Lung microvascular endothelial cell (primary cell): ENCODE data around the gene LSM14A. TPM values are rescaled to one million over a fixed set of nuclear protein-coding genes. Genes with fewer than 3 reads are reported as not detected.

ENCODE experiments used
- DNase-seq, 2 donors: peaks; one replicate each; pipeline versions ENCODE4 v3.0.0 to v3.0.0-alpha.2; 2010; ENCODE audit warnings: low read depth in 2 of 2
- total RNA-seq: library from RNA; depleted of rRNA; stranded (reverse); fragments of >200 nt; gene quantifications from 2 replicates; pipeline ENCODE4 v1.2.1, GENCODE V29; 2014

Gene LSM14A
- total RNA-seq, 1 donor from 2014 or later = 131 TPM

GRCh38 chr19:34254698-34255432 is 82.6 kb downstream of the LSM14A start:
- DNase-seq = peak; percentile 34 to 60

GRCh38 chr19:34255546-34255945 is 83.2 kb downstream of the LSM14A start:
- DNase-seq = no peak

GRCh38 chr19:34256835-34257558 is 84.7 kb downstream of the LSM14A start:
- no peak for DNase-seq

GRCh38 chr19:34257559-34257924 is 85.2 kb downstream of the LSM14A start:
- no peak for DNase-seq

- DNase-seq = peak in 1 of 2 donors; percentile 41
Observed at GRCh38 chr19:34259367-34260095, 87.2 kb downstream of the LSM14A start.

- no peak for DNase-seq
Observed at GRCh38 chr19:34260771-34261173, 88.5 kb downstream of the LSM14A start.

- no peak for DNase-seq
Observed at GRCh38 chr19:34261334-34262109, 89.2 kb downstream of the LSM14A start.

GRCh38 chr19:34263745-34264237 is 91.5 kb downstream of the LSM14A start:
- no peak for DNase-seq

GRCh38 chr19:34265221-34265650 is 92.9 kb downstream of the LSM14A start:
- peak; percentile 33 to 34 for DNase-seq

- DNase-seq = peak in 1 of 2 donors; percentile 42
Observed at GRCh38 chr19:34269081-34269480, 96.8 kb downstream of the LSM14A start.

GRCh38 chr19:34269489-34269888 is 97.2 kb downstream of the LSM14A start:
- peak; percentile 18 to 38 for DNase-seq

GRCh38 chr19:34269968-34270621 is 97.8 kb downstream of the LSM14A start:
- peak; percentile 96 for DNase-seq

- DNase-seq = no peak
Observed at GRCh38 chr19:34273121-34273520, 100.8 kb downstream of the LSM14A start.

GRCh38 chr19:34274284-34274826 is 102.1 kb downstream of the LSM14A start:
- peak in 1 of 2 donors; percentile 36 for DNase-seq

GRCh38 chr19:34274827-34275625 is 102.7 kb downstream of the LSM14A start:
- peak; percentile 65 to 73 for DNase-seq

GRCh38 chr19:34275705-34276104 is 103.4 kb downstream of the LSM14A start:
- no peak for DNase-seq

- no peak for DNase-seq
Observed at GRCh38 chr19:34276614-34277013, 104.3 kb downstream of the LSM14A start.

- no peak for DNase-seq
Observed at GRCh38 chr19:34277244-34277643, 104.9 kb downstream of the LSM14A start.

- no peak for DNase-seq
Observed at GRCh38 chr19:34278783-34279182, 106.5 kb downstream of the LSM14A start.
